Effector memory CD8-positive, alpha-beta T cell (primary cell): ENCODE data around the gene CDH3.

ENCODE experiments used
- ATAC-seq: fragments of 150-1000 bp; cut with Tn5 transposase; replicated peaks from 2 replicates; pipeline ENCODE4 v1.10.0; 2021; ENCODE audit warnings: mild to moderate bottlenecking, moderate library complexity
- DNase-seq, 3 experiments: peaks; one replicate each; pipeline ENCODE4 v3.0.0; 2021
- H3K27ac Mint-ChIP-seq, 2 donors: one replicate each; pipeline ENCODE4 v1.8.0; 2022; ENCODE audit warnings: mild to moderate bottlenecking in 2 of 2, mixed read lengths in 2 of 2, moderate library complexity in 2 of 2
- H3K27me3 Mint-ChIP-seq, 2 donors: one replicate each; pipeline ENCODE4 v1.8.0; 2022; ENCODE audit warnings: mixed read lengths in 2 of 2
- H3K36me3 Mint-ChIP-seq: one replicate; pipeline ENCODE4 v1.8.0; 2022; ENCODE audit warnings: mild to moderate bottlenecking, moderate library complexity, mixed read lengths; ENCODE audit not compliant: insufficient read depth
- H3K4me1 Mint-ChIP-seq, 2 donors: one replicate each; pipeline ENCODE4 v1.8.0; 2022; ENCODE audit warnings: low read depth in 2 of 2, mixed read lengths in 2 of 2
- H3K4me3 Mint-ChIP-seq, 2 donors: one replicate each; pipeline ENCODE4 v1.8.0; 2022; ENCODE audit warnings: mild to moderate bottlenecking in 2 of 2, mixed read lengths in 2 of 2, moderate library complexity in 2 of 2
- H3K9me3 Mint-ChIP-seq, 2 donors: one replicate each; pipeline ENCODE4 v1.8.0; 2022; ENCODE audit warnings: mixed read lengths in 2 of 2

CDH3 gene

DNA sequence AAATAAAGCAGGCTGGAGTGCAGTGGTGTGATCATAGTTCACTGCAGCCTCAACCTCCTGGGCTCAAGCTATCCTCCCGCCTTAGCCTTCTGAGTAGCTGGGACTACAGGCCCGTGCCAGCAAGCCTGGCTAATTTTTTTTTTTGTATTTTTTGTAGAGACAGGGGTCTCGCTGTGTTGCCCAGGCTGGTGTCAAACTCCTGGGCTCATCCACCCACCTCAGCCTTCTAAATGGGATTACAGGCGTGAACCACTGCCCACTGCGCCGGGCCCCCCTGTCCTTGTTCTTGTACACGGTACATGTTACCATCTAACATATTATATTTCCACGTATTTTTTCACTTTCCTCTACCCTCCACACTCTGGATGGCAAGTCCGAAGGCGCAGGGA, 3.1 kb upstream of the CDH3 start:
- Mint-ChIP-seq H3K9me3 (no peaks in the 10 kb centered on the region), H3K27me3 (peaks cover 47 to 77% of the 10 kb centered on the region in 2 donors), H3K27ac (no peak overlapping the region), H3K4me1 (peaks cover 0 to 2% of the 10 kb centered on the region in 2 donors), H3K36me3 (no peaks in the 10 kb centered on the region), H3K4me3 (no peak overlapping the region)
- ATAC-seq (no peak), DNase-seq (no peak)

DNA sequence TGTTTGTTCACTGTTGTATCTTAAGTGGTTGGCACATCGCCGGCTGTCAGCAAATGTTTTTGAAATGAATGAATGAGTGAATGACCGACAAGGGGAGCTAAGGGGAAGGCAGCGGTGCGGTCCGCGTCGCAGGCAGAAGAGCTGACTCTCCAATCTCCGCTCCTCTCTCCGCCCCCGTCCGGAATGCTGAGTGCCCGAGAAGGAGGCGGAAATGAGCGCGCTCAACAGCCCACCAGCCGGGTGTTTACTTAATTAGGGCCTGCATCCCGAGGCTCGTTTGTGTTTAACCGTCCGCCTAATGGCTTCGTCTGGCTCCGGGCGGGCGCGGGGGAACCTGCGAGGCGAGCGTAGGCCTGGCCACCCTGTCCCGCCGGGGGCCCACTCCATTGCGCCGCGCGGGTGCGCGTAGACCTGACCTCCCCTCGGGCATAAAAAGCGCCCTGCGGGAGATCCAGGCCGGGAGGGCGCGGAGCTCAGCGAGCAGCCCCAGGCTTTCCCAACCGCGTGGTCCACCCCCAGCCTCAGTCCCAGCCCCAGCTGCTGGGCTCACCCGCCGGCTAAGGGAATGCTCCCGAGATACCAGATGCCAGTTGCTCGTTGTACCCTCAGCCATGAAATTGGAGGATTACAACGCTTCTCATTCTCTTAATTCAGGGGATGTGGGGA, 2.5 kb upstream of the CDH3 start:
- H3K27me3 Mint-ChIP-seq = peaks cover 52 to 80% of the 10 kb centered on the region in 2 donors
- H3K9me3 Mint-ChIP-seq = no peaks in the 10 kb centered on the region
- peaks cover 0 to 2% of the 10 kb centered on the region in 2 donors for H3K4me1 Mint-ChIP-seq
- H3K4me3 Mint-ChIP-seq = no peak overlapping the region
- no peak overlapping the region for H3K27ac Mint-ChIP-seq
- DNase-seq (no peak), ATAC-seq (no peak)
- no peaks in the 10 kb centered on the region for H3K36me3 Mint-ChIP-seq

DNA sequence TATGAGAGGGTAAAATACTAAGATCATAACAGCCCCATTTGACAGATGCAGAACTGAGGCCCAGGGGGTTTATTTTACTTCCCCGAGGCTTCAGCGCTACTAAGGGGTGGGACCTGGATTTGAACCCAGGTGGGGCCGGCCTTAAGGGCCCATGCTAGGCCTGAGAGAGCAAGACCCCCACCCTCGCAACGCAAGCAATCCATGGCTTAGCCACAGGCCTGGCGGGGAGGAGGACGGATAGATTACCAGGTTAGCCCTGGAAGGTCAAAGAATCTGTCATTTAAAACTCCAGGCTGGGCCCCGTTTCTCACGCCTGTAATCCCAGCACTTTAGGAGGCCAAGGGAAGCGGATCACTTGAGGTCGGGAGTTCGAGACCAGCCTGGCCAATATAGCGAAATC, 1.9 kb upstream of the CDH3 start:
- H3K9me3 Mint-ChIP-seq = no peaks in the 10 kb centered on the region
- peaks cover 0 to 2% of the 10 kb centered on the region in 2 donors for H3K4me1 Mint-ChIP-seq
- H3K27me3 Mint-ChIP-seq = peaks cover 57 to 80% of the 10 kb centered on the region in 2 donors
- H3K4me3 Mint-ChIP-seq = no peak overlapping the region
- H3K27ac Mint-ChIP-seq = no peak overlapping the region
- ATAC-seq (no peak), DNase-seq (no peak)
- H3K36me3 Mint-ChIP-seq = no peaks in the 10 kb centered on the region

DNA sequence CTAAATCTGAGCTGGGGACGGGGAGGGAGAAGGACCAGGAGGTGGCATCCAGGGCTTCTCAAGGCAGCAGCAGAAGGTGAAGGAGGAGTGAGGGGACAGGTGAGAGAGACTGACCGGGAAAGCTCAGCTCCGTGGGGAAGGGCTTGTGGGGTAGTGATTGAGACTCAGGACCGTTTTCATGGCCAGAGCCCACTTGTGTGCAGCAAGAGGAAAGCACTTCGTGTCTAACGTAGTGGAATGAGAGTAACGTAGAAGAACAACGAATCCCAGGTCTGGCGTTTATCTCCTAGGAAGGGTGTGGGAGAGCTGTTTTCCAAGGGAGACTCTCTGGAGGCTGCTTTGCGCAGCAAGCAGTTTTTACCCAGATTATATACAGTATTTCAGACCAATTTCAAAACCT, 1.3 kb upstream of the CDH3 start:
- Mint-ChIP-seq H3K36me3 (peaks cover 2% of the 10 kb centered on the region), H3K4me3 (peak overlapping the region; percentile 50 to 74), H3K4me1 (peaks cover 0 to 2% of the 10 kb centered on the region in 2 donors), H3K27ac (no peak overlapping the region), H3K27me3 (peaks cover 57 to 80% of the 10 kb centered on the region in 2 donors), H3K9me3 (no peaks in the 10 kb centered on the region)
- DNase-seq = no peak
- ATAC-seq = no peak

DNA sequence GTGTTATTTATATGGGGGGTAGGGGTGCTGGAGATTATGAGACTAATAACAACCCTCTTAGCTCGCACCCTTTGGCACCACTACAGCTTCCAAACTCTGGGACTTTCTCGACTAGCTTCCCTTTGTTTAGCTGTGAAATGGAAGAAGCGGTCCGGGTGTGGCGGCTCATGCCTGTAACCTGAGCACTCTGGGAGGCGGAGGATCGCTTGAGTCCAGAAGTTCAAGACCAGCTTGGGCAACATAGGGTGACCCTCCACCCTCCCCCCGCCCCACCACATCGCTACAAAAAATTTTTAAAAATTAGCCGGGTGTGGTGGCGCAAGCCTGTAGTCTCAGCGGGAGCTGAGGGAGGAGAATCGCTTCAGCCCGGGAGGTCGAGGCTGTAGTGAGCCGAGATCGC, 814 bp upstream of the CDH3 start:
- no peak overlapping the region for H3K27ac Mint-ChIP-seq
- peaks cover 59 to 83% of the 10 kb centered on the region in 2 donors for H3K27me3 Mint-ChIP-seq
- peaks cover 0 to 2% of the 10 kb centered on the region in 2 donors for H3K4me1 Mint-ChIP-seq
- peaks cover 2% of the 10 kb centered on the region for H3K36me3 Mint-ChIP-seq
- H3K4me3 Mint-ChIP-seq = peak overlapping the region; percentile 50 to 74
- H3K9me3 Mint-ChIP-seq = no peaks in the 10 kb centered on the region
- DNase-seq (no peak), ATAC-seq (no peak)

DNA sequence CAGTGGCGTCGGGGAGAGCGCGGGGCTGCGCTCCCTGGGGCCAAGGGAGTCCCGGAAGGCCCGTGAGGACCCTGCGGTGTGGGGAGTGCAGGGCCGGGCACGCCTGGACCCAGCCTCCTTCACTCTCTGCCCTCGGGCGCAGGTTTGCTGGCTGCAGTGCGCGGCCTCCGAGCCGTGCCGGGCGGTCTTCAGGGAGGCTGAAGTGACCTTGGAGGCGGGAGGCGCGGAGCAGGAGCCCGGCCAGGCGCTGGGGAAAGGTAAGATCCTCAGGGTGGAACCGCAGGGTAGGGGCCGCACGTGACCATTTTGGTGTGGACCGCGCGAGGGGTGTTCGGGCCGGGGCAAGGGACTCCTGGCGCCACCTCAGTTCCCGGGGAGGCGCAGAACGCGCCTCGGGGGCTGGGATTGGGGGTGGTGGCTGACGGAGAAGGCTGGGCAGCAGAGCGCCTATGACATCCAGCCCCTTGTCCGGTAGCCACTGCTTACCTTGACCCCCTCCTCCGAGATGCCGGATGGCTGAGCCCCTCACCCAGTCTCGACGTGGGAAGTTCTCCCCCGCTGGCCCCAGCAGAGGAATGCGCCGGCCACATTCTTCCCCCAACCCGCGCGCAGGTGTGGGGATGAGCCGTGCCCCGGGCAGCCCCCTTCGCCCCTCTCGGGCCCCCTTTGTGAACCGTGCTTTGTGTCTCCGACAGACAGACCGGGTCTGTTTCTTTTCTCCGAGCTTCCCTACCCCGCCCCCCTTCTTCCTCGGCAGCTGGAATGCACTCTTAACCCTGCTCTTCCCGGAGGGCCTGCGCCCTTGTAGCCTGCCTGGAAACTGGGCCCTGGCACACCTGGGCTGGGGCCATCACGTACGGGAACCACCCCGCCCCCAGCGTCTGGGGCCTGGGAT, 631 bp downstream of the CDH3 start:
- Mint-ChIP-seq H3K27me3 (peaks cover 66 to 91% of the 10 kb centered on the region in 2 donors), H3K27ac (no peak overlapping the region), H3K4me3 (peak overlapping the region; percentile 50 to 74), H3K9me3 (no peaks in the 10 kb centered on the region), H3K4me1 (peaks cover 0 to 2% of the 10 kb centered on the region in 2 donors), H3K36me3 (peaks cover 2% of the 10 kb centered on the region)
- ATAC-seq (peak; percentile 16), DNase-seq (no peak)

DNA sequence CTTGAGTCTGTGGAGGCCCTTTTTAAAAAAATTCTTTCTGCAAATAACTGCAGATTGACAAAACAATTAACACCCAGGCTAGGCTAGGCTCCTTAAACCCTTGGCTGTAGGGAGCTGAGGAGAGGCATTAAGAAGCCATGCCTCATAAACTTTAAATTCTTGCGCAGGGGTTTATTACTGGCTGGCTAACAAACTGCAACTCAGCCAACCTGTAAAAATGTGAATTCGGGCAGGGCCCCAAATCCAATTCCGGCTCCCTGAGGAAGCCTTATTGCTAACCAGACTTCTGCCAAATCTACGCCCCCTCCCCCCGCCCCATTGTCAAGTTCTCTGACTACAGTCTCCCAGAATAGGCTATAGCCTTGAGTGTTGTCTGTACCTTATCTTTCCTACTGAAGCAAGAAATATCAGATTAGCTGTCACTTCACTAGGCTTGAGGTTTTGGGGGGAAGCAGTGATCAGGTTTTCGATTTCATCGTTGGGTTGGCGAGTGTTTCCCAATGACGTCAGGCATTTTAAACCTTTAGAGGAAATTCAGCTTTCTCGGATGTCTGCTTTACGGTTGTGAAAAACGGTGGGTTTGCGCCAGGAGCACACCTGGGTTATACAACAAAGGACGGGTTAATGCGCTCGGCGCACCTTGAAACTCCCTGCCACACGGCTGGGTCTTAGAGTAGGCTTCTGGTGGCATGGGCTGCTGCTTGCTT, 2.0 kb downstream of the CDH3 start:
- peaks cover 2% of the 10 kb centered on the region for H3K36me3 Mint-ChIP-seq
- no peaks in the 10 kb centered on the region for H3K9me3 Mint-ChIP-seq
- peaks cover 0 to 2% of the 10 kb centered on the region in 2 donors for H3K4me1 Mint-ChIP-seq
- H3K27ac Mint-ChIP-seq = no peak overlapping the region
- no peak overlapping the region for H3K4me3 Mint-ChIP-seq
- peaks cover 61 to 91% of the 10 kb centered on the region in 2 donors for H3K27me3 Mint-ChIP-seq
- no peak for DNase-seq
- no peak for ATAC-seq

DNA sequence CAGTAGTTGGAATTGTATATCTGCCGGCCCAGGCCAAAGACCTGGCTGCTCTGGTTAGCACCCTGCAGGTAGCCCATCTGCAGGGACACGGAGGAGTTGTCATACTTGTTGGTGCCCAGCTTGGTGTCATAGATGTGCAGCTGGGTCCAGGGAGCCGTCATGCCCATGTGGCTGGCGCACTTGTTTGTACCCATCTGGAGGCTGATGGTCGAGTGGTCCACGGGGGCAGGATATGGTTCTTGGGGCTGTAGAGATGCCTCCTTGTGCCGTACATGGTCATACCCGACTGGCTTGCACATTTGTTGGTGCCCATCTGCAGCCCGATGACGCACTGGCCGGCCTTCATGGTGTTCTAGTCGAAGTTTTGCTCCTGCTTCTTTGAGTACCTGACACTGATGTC, 6.0 kb downstream of the CDH3 start:
- DNase-seq (no peak), ATAC-seq (no peak)
- no peaks in the 10 kb centered on the region for H3K9me3 Mint-ChIP-seq
- H3K4me1 Mint-ChIP-seq = no peaks in the 10 kb centered on the region
- H3K36me3 Mint-ChIP-seq = peaks cover 2% of the 10 kb centered on the region
- H3K27ac Mint-ChIP-seq = no peak overlapping the region
- H3K27me3 Mint-ChIP-seq = peaks cover 49 to 71% of the 10 kb centered on the region in 2 donors
- H3K4me3 Mint-ChIP-seq = no peak overlapping the region

DNA sequence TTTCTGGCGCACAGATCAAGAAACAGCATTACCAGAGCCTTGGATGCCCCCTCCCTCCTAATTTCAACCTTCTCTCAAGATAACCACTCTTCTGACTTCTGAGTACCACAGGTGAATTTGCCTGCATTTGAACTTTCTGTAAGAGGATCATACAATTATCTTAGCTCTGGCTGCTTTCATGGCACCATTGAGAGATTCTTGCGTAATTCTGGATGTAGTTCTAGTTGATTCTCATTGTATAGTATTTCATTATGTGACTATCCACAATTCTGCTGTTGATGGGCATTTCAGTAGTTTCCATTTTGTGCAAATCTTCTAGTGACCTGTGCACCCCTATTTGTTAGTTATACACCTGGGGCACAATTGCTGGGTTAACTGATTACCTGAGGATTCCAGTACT, 7.5 kb downstream of the CDH3 start:
- peaks cover 2% of the 10 kb centered on the region for H3K36me3 Mint-ChIP-seq
- DNase-seq (no peak), ATAC-seq (no peak)
- no peak overlapping the region for H3K4me3 Mint-ChIP-seq
- no peak overlapping the region for H3K27ac Mint-ChIP-seq
- H3K27me3 Mint-ChIP-seq = peaks cover 45 to 73% of the 10 kb centered on the region in 2 donors
- no peaks in the 10 kb centered on the region for H3K9me3 Mint-ChIP-seq
- H3K4me1 Mint-ChIP-seq = no peaks in the 10 kb centered on the region

DNA sequence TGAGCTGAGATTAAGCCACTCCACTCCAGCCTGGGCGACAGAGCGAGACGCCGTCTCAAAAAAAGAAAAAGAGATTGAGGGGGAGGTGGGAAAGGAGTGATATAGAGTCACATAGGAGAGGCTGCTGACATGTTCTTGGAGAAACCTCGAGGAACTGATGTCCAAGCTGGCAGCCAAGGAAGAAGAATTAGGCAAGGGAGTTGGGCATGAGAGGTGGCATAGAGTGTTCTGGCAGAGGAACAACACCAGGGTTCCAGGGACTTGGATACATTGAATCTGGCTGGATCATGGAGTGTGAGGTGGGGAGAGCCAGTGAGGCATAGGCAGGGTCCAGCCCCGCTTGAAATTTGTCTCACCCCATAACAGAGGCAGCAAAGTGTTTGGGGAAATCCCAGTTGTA, 10.7 kb downstream of the CDH3 start:
- ATAC-seq = no peak
- Mint-ChIP-seq H3K9me3 (no peaks in the 10 kb centered on the region), H3K27ac (no peak overlapping the region)

DNA sequence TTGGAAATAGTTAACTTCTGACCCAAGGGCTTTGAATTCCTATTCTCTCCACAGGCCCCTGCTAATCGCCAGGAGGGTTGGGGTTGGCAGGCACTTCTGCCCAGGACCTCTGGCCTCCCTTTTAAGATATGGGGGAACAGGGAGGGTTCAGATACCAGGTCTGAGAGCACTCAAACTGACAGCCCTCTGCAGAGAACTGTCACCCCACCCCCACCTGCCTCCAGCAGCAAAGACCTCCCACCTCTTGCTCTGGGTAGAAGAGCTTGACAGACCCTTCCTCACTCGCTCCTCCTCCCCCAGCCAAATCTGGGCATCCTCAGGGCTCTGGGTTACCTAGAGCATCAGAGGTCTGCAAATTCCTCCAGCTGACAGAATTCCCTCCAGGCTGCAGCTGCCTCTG, 11.6 kb downstream of the CDH3 start:
- ATAC-seq (no peak), DNase-seq (no peak)
- Mint-ChIP-seq H3K27me3 (peaks cover 35 to 57% of the 10 kb centered on the region in 2 donors), H3K4me1 (no peaks in the 10 kb centered on the region), H3K27ac (no peak overlapping the region), H3K4me3 (no peak overlapping the region), H3K9me3 (no peaks in the 10 kb centered on the region), H3K36me3 (no peaks in the 10 kb centered on the region)

More for the DNA sequence above, 10.7 kb downstream of the CDH3 start:
- H3K27me3 Mint-ChIP-seq = peaks cover 41 to 58% of the 10 kb centered on the region in 2 donors
- no peaks in the 10 kb centered on the region for H3K36me3 Mint-ChIP-seq
- no peaks in the 10 kb centered on the region for H3K4me1 Mint-ChIP-seq
- no peak for DNase-seq
- no peak overlapping the region for H3K4me3 Mint-ChIP-seq

DNA sequence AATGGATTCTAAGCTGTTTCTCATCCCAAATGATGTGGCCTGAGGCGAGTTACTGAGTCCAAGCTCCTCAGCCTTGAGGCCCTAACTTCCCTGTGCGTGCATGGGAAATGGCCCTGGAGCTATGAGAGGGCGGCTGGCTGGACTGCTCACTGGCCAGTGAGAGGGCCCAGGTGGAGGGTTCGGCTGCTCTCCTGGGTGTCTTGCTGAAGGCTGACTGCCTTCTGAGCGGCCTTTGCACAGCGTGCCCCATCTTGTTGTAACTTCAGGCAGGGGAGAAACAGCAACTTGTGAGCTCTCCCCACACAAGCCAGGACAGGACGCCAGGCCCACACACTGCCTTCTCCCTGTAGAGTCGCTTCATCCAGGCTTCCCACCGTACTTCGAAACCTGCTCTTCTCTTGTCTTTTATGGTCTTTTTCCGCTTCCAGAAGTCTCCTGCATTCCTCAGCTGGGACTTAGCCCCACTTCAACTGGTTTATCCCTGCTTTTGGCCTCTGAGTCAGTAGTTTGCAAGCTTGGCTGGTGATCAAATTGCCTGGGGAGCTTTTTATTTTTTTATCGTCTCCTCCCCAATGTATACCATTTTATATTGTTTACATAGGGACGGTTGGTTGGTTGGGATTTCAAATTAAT, 13.3 kb downstream of the CDH3 start:
- peaks cover 40 to 60% of the 10 kb centered on the region in 2 donors for H3K27me3 Mint-ChIP-seq
- no peaks in the 10 kb centered on the region for H3K4me1 Mint-ChIP-seq
- no peaks in the 10 kb centered on the region for H3K36me3 Mint-ChIP-seq
- no peak overlapping the region for H3K27ac Mint-ChIP-seq
- ATAC-seq = no peak
- no peak for DNase-seq
- H3K4me3 Mint-ChIP-seq = no peak overlapping the region
- H3K9me3 Mint-ChIP-seq = no peaks in the 10 kb centered on the region

DNA sequence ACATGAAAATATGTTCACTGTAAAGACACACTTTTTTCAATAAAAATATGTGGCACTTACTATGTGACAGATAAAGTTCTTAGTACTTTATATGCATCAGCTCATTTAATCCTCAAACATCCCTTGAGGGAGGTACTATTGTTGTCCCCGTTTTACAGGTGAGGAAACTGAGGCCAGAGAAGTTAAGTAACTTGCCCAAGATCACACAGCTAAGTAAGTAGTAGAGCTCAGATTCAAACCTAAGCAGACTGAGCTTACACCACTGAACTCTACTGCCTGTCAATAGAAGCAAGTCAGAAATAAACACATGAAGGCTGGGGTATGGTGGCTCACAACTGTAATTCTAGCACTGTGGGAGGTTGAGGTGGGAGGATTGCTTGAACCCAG, 13.9 kb downstream of the CDH3 start:
- no peak for DNase-seq
- no peak overlapping the region for H3K4me3 Mint-ChIP-seq
- no peak for ATAC-seq
- H3K27me3 Mint-ChIP-seq = peaks cover 40 to 60% of the 10 kb centered on the region in 2 donors
- no peaks in the 10 kb centered on the region for H3K9me3 Mint-ChIP-seq
- H3K27ac Mint-ChIP-seq = no peak overlapping the region
- no peaks in the 10 kb centered on the region for H3K36me3 Mint-ChIP-seq
- H3K4me1 Mint-ChIP-seq = no peaks in the 10 kb centered on the region
